Neural progenitor cell (in vitro differentiated cells): Measurements from ENCODE around the gene DMKN.
A peak's percentile ranks its signal among the peaks of the same experiment; 100 is the strongest.

Experiments
- CTCF ChIP-seq: fragments of 200-600 bp; sonication (generic); IDR thresholded peaks from 2 replicates; pipeline ENCODE4 v1.5.1; 2017; ENCODE audit warnings: antibody characterized with exemption, mild to moderate bottlenecking
- EZH2 ChIP-seq: fragments of 200-600 bp; sonication (generic); IDR thresholded peaks from 2 replicates; pipeline ENCODE4 v1.6.1; 2017; ENCODE audit warnings: antibody characterized with exemption, mild to moderate bottlenecking, moderate library complexity
- EZH2phosphoT487 ChIP-seq: fragments of 200-600 bp; sonication (generic); IDR thresholded peaks from 2 replicates; pipeline ENCODE4 v1.6.1; 2017; ENCODE audit warnings: antibody characterized with exemption

- TF ChIP-seq CTCF, result no peak
- no peak for TF ChIP-seq EZH2phosphoT487
- peak; percentile 32 for TF ChIP-seq EZH2
These were observed 45.2 kb upstream of the DMKN start for GRCh38 chr19:35558400-35559280.
